Transverse colon (tissue), 4 donors: Measurements from ENCODE around the gene RABEP2.

Experiments
- CTCF ChIP-seq, 5 experiments: fragments of 200-600 bp in 3 of 5; fragments of 450-650 bp in 2 of 5; sonication (generic) in 3 of 5; IDR thresholded peaks; 1 replicate in 2 of 5; 2 replicates in 3 of 5; pipeline ENCODE4 v1.5.1; 2016 to 2017; ENCODE audit warnings: antibody characterized with exemption in 5 of 5, inconsistent platforms in 3 of 5, mild to moderate bottlenecking in 2 of 5, moderate library complexity in 1 of 5
- POLR2A ChIP-seq: fragments of 450-650 bp; IDR thresholded peaks from one replicate; pipeline ENCODE4 v1.6.1; 2016; ENCODE audit warnings: antibody characterized with exemption, mild to moderate bottlenecking, moderate library complexity
- POLR2AphosphoS5 ChIP-seq, 3 donors: sonication (generic); formaldehyde crosslinking; IDR thresholded peaks; one replicate each; pipeline ENCODE4 v1.6.1; 2016; ENCODE audit warnings: antibody characterized with exemption in 3 of 3

GRCh38 chr16:28858421-28858820, 66.6 kb downstream of the RABEP2 start:
- TF ChIP-seq POLR2AphosphoS5 (IDR thresholded peaks at IDR 0.05) = no peak
- TF ChIP-seq CTCF (IDR thresholded peaks at IDR 0.05) = no peak
- TF ChIP-seq POLR2A = no peak
